ENCODE results near the gene TMEM198.

GRCh38 chr2:219533930-219534661 is 9.7 kb upstream of the TMEM198 start:
- no peak for TF ChIP-seq CTCF (IDR thresholded peaks at IDR 0.05)
- no peak for TF ChIP-seq POLR2AphosphoS5 (IDR thresholded peaks at IDR 0.05)
- no peak for TF ChIP-seq POLR2A (IDR thresholded peaks at IDR 0.05)
